T47D (cell line): ENCODE data around the gene CHPF2.

Source experiments
- DNase-seq, 2 experiments: peaks; one replicate each; pipeline versions ENCODE4 v3.0.0 to v3.0.0-alpha.2; 2011 to 2012; ENCODE audit warnings: low read depth in 1 of 2, low spot score in 1 of 2
- JUND ChIP-seq: IDR thresholded peaks from 2 replicates; pipeline ENCODE4 v1.6.1; 2012; ENCODE audit warnings: low read depth
- in situ Hi-C: cut with HindIII; loops from 2 replicates; pipeline ENCODE4 v1.10.0; 2016; ENCODE audit warnings: low sequenced_read_pairs, low pct_unique_long_range_greater_than_20kb

CHPF2 gene

DNA sequence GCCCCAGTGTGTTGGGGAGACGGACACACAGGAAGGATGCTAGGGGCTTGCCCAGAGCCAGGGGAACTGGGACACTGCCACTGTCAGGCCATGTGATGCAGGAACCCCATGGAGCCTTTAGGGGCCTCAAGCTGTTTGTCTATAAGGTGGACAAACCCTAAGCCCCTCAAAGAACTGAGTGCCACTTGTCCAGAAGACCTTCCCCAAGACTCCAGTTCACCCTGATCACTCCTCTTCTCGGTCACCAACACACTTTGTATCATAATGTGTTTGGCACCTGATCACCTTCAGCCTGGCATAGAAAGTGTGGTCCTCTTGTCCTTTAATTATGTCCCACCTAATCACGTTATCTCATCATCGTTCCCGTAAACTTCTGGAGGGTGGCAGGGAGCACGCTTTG is 22.7 kb upstream of the CHPF2 start:
- in situ Hi-C loops = no loop called here
- no peak for TF ChIP-seq JUND
- no peak for DNase-seq

DNA sequence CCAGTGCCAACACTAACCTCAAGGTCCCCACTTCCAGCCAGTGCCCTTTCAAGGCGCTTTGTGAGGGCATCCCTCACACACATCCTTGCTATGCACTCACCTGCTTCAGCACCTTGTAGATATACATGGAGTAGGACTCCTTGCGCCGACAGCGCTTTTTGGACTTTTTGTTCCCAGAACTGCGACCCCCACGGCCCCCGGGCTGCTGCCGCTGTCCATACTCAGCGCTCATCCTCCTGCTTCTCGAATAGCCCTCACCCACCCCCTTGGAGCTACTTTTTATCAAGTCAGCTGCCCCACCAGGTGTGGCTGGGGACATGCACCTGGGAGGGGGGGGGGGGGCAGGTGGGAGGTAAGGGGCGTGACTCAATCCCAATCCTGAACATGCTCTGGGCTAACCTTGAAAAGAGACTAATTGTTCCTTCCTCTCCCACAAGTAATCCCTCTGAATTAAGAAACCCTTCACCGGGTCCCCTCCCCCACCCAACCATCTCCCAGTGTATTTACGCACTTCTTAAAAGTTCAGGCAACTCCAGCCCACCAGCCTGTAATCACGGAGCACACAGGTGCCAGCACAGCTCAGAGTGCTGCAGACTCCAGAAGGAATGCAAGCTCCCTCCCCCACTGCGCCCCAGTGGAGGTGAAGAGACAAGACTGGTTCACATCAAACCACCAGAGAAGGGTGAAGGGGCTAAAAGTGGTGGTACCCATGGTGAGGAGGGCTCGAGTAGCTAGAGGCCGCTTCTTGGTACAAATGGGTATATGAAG is 22.0 kb upstream of the CHPF2 start, which contains the start of gene H2BK1:
H2BK1 (minus strand) TSS at position 402 of the 768 bp plus-strand sequence; CDS start at position 232, 170 bp downstream.
- no peak for TF ChIP-seq JUND
- no peak for DNase-seq
- in situ Hi-C loops = no loop called here

DNA sequence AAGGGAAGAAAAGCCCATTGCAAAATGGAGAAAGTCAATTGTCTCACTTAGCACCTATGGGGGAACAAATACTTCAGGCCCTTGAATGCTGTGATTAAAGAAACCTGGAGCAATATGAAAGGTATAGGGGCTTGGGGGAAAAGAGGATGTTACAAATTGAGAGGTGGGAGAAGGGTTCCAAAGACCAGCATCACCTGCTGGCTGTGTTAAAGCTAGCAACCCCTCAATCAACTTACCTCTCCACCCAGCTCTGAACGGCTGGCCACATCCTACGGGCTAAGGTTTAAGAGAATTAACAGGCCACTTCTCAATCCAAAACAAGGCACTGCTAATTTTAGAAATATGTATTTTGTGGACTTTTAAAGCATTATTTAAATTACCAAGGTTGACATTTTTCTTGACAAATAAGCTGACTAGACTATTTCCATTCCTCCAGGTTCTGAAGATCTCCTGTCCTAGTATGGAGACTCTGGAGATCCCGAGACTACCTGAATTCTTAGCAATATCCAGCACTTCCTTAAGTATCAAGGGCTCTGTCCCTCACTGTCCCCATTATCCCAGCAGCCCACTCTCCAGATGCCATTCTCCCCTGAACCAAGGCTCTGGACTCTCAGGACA is 21.0 kb upstream of the CHPF2 start:
- no peak for DNase-seq
- no peak for TF ChIP-seq JUND
- in situ Hi-C loops = no loop called here

DNA sequence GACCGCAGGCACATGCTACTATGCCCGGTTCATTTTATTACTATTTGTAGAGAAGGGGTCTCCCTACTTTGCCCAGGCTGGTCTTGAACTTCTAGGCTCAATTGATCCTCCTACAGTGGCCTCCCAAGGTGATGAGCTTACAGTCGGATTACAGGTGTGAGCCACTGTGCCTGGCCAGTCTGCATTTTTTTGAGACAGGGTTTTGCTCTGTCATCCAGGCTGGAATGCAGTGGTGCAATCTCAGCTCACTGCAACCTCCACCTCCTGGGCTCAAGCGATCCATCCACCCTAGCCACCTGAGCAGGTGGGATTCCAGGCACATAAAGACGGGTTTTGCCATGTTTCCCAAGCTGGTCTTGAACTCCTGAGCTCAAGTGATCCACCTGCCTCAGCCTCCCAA is 19.7 kb upstream of the CHPF2 start:
- no peak for TF ChIP-seq JUND
- in situ Hi-C loops = no loop called here
- DNase-seq = no peak

DNA sequence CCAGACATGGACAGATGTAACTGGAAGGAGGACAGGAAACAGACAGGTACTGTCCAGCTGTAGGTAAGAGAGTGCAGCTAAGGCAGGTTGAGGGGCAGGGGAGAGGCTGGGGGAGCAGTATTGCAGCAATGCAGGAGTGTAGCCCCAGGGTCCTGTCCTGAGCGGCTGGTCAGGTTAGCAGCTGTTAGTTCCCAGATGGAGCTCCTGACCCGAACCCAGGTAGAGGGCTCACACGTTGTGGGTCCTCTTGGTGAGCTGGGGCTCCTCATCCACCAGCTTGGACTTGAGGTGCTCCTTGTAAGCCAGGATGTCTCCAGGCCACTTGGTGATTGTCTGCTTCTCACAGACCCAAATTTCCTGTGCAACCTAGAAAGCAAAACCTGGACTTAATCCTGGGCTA is 18.5 kb upstream of the CHPF2 start:
- DNase-seq = no peak
- TF ChIP-seq JUND = no peak
- in situ Hi-C loops = no loop called here

DNA sequence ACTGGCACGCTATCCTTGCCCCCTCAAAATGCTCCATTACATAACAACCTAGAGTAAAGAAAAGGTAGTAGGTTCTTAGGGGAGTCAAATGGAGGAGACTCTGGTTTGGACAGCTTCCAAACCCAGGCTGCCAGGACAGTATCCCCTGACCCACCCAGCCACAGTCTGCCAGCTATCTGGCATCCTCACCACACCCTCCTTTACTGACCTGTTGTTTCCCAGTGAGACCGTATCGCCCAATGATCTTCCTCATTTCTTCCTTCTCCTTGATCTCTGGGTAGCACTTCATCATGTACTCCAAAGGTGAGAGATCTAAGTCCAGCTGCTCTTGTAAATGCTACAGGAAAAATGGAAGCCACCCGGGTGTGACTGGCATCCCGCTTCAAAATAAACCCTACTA is 16.9 kb upstream of the CHPF2 start:
- no peak for DNase-seq
- in situ Hi-C loops = no loop called here
- TF ChIP-seq JUND = no peak

DNA sequence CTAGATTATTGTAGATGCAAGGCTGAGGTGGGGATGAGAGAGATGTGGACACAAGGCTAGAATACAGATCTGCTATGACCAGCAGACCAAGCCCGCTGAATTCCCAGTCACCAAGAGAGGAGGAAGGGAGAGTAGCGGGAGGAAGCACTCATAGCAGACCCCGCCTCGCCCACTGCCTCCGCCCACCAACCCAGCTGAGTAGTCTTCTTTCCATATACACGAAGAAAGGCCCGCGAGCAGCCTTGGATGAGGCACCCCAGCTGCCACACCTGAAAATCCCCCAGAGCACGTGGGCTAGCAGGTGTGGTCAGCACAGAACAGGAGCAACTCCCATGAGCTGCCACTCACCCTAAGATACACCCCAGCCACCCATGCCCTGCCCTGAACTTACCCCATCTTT is 14.1 kb upstream of the CHPF2 start:
- no peak for TF ChIP-seq JUND
- no peak for DNase-seq
- in situ Hi-C loops = no loop called here

DNA sequence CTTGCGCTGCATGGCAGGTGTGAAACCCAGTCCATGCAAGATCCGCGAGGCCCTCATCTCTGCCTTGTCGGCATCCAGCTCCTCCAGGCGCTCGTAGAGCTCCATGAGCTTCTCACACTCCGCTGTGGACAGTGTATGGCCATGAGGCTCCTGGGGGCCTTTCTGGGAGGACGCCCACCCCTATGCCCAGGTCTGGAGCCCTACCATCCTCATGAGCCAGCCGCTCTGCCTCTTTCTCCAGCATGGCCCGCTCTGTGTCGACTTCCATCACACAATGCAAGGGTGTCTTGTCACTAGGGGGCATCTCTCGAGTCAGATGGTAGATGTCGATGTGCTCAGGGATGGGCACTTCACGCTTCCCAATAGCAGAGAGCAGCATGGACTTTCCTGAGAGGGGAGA is 8.6 kb upstream of the CHPF2 start:
- TF ChIP-seq JUND = no peak
- in situ Hi-C loops = no loop called here
- DNase-seq = no peak

DNA sequence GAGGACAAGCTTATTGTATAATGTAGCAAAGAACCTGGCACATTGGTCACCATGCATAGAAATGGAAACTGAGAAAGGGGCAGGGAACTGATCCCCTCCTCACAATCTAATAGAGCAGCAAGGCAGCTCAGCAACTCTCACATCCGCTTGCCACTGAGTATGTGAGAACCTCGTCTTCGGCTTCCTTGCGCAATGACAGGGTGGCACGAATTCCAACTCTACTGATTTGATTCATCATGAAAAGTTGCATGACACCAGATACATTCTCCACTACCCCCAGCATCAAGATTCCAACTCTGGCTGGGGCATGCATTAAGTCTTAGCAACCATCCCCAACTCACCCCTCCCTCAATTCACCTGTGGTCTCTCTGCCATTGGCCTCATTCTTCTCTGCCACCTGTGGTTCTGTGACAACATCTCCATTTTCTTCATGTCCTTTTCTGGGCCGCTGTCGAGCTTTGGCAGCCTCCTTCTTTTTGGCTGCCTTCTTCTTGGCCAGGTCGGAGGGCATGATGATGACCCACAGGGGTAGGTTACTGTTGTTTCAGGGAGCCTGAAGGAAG is 6.3 kb upstream of the CHPF2 start:
- no peak for TF ChIP-seq JUND
- in situ Hi-C loops = no loop called here
- no peak for DNase-seq

DNA sequence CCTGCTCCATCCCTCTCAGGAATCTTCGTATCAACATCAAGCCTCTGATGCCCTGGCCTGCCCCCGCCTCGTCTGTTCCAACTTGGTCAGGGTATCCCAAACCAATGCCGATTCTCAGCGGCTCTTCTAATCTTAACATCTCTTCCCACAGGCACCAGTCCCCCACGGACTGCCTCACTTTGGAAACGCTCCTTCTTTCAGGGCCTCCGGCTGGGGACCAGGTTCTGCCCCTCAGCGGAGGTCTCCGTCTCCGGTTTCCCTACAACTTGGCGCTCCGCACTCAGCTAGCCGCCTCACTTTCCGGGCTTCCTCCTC is 5.8 kb upstream of the CHPF2 start:
- no peak for DNase-seq
- in situ Hi-C loops = no loop called here

DNA sequence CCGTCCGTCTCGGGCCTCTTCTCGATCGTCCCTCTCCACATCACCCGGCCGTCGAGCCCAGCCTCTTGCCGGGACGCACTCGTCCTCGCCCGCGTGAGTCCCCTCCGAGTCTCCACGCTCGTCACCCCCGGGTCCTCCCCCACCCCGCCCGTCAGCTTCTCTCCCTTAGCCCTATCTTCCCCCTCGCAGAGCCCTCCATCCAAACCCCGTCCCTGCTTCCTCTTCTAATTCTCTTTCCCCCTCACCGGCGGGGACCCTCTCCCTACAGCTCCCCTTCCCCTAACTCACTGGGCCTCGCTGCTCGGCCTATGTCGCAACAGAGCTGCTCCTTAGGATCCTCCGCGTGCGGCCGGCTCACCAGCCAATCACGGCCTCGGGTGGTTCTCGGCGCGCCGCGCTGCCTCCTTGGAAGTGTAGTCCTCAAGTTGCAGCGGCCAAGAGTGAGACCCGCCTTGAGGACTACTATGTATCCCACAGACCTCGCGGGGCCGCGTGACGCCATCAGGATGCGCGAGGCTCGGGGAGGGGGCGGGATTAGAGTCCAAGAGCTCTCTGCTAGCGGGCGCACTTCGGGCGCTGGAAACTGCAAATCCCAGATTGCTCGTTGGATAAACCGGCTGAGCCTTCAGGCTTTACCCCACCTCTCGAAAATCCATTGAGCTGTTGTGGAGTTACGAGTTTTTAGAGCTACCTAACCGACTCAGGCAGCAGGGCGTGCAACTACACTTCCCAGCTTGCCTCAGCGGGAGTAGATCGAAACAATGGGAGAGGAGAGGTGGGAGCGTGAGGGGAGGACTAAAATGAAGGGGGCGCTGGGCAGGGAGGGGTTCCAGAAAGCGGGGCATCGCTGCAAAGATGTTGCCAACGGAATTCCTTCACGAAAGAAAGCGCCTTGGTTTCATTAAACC is 5.2 kb upstream of the CHPF2 start, which contains the start of gene ABCF2:
ABCF2 (minus strand) TSS at position 331 of the 908 bp plus-strand sequence. CDS start 747 bp downstream, outside the sequence.
- no peak for TF ChIP-seq JUND
- peak; percentile 97 to 98 for DNase-seq
- in situ Hi-C loops = no loop called here

More for the DNA sequence above, 5.8 kb upstream of the CHPF2 start:
- TF ChIP-seq JUND = no peak

DNA sequence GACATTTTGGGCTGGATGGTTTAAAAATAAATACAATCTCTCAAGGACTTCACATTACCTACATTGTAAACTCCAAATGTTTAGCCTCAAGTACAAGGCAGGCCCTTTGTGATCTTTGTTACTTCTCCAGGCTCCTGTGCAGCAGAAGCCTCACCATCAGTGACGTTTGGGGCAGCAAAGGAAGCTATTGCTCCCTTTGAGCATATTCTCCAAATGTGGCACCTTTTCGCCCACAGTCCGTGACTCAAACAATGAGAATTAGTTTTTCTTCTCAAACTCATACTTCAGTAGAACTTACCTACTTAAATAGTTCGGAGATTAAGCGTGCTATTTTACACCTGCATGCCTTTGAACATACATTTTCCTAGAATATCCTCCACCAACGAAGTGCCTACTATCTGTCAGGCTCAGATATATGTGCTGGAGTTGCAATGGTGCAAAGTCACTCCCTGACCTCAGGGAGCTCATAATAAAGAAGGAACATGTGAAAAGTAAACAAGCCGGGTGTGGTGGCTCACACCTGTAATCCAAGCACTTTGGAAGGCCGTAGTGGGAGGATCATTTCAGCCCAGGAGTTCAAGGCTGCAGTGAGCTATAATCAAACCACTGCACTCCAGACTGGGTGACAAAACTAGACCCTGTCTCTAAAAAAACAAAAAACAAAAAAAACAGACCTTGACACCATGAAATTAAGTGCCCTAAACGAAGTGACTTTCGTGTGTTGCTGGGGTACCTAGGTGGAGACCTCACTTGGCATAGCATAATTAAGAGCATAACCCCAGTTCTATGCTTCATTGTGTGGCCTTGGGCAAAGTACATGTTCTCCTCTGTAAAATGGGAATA is 4.0 kb upstream of the CHPF2 start:
- in situ Hi-C loops = no loop called here
- TF ChIP-seq JUND = no peak
- DNase-seq = no peak
